Stimulated activated CD4-positive, alpha-beta T cell treated with anti-CD3 and anti-CD28 coated beads, TNF-alpha, amount 100 ng/mL, for 24 hours (primary cell): ENCODE measurements around the gene TMEM213.

ENCODE experiments used
- DNase-seq, 3 experiments: peaks; one replicate each; pipeline ENCODE4 v3.0.0-alpha.2; 2020; ENCODE audit warnings: low read depth in 3 of 3

The TMEM213 gene, protein sequence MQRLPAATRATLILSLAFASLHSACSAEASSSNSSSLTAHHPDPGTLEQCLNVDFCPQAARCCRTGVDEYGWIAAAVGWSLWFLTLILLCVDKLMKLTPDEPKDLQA

DNA sequence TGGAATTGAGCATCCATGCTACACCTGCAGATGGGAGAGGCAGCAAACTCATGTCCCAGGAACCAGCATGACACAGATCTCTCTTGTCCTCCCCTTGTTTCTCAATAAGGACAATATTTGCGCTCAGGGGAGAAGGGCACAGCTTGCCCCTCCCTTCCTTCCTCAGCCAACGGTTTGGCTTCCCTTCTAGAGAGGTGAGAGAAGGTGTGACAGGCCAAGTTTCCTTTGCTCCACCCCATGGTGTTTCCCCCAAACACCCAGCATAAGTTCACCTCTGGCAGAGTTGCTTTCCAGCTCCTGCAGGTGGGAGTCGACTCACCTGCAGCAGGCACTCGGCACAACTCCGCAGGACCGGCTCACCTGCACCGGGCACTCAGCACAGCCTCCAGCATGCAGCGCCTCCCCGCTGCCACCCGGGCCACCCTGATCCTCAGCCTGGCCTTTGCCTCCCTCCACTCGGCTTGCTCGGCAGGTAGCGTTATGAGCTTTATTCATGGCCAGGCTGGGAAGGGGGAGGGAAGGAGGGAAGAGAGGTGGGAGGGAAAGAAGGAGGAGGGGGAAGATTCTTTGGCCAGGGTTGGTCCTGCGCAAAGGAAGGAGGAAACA lies at the start of gene TMEM213, which contains the start of gene ATP6V0A4:
TSS of gene TMEM213 (plus strand) at position 280 of the 606 bp plus-strand sequence. CDS start at position 391, 111 bp downstream.
TSS of gene ATP6V0A4 (minus strand) at position 482 of the 606 bp plus-strand sequence. CDS start 26,949 bp downstream, outside the sequence.
- DNase-seq = no peak

DNA sequence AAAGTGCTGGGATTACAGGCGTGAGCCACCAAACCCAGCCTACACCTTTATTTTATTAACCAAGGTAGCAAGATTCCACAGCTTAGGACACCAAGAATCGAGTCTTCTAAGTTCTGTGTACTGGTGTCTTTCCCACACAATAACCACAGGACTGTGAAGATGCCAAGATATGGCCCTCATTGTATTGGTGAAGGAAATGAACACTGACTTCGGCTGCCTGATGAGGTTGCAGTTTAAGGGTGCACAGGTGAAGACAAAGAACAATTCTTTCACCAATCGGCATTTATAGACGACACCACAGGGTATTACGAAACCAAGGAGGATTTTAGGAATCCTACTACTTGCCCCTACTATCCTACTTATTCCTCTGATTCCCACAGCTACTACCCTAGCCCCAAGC lies 49.1 kb upstream of the TMEM213 start:
- DNase-seq = no peak

DNA sequence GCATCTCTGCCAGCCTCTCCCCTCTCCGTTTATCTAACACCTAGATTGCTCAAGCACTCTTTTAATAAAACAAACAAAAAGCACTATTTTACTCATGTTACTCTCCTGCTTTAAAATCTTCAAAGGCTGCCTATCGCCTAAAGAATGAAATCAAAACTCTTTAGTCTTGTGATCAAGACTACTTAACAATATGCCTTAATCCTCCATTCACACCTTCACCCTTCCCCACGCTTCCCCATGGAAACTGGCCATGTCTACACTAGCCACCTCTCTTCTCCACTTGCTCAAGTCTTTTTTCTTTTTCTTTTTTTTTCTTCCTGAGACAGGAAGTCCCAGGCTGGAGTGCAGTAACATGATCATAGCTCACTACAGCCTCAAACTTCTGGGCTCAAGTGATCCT lies 47.8 kb upstream of the TMEM213 start:
- no peak for DNase-seq

DNA sequence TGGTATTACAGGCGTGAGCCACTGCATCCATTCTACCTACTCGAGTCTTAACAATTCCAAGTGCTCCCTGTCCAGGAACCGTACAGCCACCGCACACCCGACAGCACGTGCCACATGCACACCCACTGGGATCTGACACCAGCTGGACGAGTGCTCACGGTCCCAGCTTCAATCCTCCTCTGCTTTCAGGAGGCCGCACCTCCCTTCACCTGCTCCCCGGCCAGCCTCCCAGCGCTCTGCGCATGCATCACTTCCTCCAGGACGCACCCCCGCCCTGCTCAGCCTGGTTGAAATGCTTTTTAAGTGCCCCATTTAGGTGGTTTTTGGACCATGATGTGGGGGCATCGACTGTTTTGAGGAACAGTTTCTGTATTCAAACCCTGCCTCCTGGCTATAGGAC lies 47.3 kb upstream of the TMEM213 start:
- no peak for DNase-seq

DNA sequence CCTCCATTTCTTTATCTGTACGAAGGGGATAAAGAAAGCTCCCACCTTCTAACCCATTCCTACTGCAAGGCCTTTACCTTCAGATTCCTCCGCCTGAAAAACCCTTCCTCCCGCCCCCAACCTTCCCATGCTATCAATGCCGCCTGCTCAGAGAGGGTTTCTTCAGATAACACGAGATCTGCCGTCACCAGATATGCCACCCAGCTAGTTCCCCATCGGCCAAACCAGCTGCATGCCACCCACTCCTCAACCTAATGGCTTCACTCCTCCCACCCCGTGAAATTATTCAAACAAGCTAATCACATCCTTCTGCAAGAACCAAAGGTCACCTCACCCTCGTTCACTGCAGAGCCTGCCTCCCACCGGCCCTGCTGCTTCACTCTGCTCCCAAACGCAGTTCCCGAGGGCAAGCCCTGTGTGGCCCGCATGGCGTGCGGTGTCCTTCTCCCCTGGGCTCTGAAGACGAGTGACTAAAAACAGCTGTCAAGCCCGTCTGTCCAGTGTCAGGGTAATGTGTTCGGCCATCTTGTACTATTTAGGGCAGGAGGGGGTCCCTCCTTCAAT lies 46.8 kb upstream of the TMEM213 start:
- DNase-seq = no peak

DNA sequence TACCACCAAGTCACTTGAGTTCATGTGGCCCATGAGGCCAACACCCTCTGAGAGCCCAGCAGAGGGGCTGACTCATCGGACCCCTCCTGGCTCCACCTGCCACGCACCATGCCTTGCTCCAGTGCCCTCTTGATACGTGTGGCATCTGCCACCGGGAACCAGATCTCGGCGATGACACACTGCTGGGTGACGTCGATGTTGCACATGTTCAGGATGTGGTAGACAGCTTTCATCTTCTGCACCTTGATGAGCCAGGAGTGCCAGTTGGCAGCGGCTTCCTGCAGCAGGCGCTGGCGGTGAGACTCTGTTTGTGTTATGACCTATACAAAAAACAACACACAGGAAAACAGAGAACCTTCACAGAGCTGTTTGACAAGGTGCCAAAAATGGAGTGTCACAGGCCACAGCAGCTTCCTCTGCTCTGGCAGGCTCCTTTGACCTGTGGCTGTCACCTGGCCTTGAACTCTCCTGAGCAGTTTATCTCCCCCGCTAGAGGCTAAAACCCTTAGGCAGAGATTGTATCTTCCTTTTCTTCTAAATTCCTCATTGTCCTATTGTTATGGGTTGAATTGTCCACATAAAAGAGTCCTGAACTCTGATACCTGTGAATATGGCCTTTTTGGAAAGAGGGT lies 45.2 kb upstream of the TMEM213 start:
- DNase-seq = peak; percentile 70 to 85 (median 71)

DNA sequence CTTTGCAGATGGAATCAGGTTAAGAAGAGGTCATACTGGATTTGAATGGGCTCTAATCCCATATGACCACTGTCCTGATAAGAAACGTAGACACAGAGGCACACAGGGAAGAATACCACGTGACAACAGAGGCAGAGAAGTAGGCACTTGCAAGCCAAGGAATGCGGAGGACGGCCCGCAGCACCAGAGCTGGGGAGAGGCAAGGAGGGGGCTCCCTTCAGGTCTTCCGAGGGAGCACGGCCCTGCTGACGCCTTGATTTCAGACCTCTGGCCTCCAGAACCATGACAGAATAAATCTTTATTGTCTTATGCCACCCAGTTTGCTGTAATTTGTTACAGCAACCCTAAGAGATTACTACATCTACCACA lies 44.7 kb upstream of the TMEM213 start:
- no peak for DNase-seq

DNA sequence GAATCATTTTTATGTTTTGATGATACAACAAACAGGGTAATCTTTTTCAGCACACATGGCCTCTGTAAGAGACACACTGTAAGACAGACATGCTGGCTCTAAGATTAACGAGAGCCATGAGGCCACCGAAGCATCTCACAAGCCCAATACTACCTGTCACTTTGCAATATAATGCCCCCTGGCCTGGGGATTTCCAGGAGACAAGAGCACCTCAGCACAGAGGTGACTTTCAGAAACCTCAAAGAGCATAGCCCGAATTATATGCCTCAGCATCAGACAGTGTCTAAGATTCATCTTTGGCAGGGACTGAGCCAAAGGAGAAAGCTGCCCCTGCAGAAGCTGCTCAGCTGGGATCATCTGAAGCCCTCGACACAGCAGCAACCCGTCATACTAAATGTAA lies 44.2 kb upstream of the TMEM213 start:
- DNase-seq = no peak

DNA sequence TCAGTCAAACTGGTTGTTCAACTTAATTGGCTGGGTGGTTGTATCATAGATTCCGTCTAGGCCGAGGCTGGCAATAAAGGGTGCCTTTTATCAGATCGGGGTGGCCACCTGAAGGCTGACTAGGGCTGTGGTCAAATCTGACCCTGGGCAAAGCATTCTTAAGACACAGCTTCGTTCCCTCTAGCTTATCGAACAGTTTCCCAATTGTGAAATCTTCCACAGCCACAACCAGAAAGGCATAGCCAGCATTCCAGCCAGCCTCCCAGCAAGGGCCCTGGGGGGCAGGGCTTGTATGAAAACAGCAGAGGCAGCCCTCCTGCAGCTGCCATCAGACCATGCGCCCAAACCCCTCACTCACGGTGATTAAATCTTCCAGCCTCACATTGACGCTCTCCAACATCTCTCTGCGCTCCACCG lies 42.5 kb upstream of the TMEM213 start:
- no peak for DNase-seq

DNA sequence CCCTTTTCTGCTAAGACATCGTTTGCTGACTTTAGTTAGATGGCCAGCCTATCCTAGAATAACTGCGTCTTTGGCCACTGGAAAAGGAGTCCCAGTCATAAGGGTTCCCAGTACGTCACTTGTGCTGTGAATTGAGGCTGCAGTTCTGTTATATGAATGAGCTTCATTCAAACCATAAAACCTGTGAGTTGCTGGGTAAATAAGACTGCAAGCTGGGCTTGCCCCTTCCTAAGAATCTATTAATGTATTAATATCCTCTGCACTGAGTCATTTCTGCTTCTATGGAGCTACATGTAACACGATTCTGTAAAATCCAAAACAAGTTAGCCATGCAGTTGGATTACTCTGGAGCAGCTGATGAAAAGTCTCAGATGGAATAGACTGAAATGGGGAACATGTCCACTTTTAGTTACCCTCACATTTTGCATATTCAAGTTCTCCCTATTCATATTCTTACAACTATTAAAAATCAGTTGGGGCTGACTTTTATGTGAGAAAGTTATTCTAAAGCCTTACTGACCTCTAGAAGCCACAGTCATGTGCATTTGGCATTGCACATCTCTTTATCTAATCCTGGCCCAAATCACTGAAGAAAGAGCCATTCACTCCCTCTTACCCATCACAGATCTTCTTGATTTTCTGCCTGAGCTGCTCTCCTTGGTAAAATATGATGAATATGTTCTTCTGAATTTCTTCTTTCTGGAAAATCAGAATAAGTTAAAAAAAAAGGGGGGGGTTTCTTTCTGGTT lies 41.8 kb upstream of the TMEM213 start:
- DNase-seq = no peak

DNA sequence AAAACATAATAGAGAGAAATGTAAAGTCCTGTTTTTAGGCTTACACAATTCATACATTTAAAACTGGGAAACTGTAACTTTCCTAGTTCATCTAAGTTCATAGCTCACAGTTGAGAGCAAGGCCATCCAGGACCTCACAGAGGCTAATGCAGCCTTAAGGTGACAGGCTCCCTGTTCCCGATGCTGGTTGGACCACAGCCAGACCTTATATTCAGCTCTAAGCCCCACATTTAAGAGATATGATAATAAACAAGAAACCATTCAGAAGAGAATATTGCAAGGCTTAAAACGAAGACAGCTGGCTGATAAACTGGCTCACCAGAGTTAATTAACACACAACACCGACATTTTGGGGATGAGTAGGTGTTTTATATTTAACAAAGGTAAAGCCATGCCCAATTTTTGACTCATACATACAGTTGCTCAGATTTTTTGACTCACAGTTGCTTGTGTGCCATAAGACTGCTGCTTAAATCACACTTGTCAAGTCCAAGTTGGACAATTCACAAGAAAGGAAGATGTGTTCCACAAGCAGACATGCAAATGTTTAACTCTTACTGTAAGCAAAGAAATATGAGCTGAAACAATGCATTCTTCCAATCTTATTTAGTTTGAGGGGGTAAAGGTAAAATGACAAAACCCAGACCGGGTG lies 41.1 kb upstream of the TMEM213 start:
- no peak for DNase-seq

DNA sequence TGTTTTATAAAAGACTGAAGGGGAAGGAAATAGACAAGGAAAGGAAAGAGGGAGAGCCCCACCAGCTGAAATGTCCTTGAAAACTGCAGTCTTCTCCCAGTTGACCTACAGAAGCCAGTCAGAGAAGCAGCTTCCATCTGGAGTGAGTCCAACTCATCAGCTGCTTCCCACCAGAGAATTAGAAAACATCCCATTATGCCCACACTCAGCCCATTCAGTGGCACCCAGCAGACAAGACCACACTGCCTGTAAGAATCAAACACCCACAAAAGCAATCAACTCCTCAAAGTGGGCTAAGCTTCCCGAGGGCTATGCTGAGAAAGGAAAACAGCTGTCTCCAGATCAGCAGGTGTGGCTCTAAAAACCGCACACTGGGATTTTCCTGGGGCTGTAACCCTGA lies 29.6 kb upstream of the TMEM213 start:
- DNase-seq = no peak

DNA sequence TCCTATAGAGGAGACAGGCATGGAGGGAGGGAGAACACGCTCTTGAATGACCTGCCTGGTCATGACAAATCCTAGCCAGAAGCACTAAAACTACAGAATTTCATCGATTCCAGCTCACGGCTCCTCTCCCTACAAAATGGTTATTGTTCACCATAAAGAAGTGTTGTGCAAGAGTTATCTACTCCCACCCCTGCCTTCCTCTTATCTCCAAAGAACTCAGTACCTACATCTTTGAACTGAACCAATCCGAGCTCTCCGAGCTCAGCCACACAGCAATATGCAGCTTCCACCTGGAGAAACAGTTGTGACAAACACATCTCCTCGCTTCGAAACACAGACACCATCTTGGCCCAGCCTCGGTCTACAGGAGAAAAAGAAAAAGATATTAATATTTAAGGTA lies 26.9 kb upstream of the TMEM213 start:
- DNase-seq = no peak

DNA sequence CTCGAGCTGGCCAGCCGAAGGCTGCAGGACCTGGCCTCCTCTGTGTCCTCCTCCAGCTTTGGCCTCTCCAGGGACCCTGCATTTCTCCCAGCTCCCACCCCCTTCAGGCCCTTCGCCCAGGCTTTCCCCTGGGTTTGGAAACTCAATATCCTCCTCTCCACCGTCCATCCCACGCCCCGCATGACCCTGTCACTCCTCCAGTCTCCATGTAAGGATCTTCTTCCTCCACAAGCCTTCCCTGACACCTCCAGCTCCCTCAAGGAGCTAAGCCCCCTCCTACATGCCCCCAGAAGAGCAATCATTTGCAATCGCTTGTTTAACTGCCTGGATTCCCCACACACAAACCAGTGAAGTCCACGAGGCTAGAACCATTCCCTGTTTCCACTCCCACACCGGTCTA lies 24.6 kb upstream of the TMEM213 start:
- DNase-seq = no peak

DNA sequence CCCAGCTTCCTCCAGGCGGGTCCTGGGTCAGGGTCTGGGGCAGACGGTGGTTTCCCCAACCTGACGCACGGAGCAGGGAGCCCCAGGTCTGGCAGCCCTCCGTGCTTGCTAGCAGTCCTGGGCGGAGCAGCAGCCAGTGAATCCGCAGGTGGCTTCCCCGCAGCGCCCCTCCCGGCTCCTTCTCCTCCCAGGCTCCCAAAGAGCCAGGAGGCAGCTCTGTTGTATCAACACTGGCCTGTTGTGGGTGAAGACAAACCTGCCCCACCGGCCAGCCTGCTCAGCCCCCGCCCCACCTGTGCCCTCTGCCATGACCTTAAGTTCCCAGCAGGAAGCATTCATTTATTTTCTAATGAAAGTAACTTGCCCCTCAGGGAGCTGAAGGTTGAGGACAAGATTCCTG lies 24.0 kb upstream of the TMEM213 start:
- no peak for DNase-seq

DNA sequence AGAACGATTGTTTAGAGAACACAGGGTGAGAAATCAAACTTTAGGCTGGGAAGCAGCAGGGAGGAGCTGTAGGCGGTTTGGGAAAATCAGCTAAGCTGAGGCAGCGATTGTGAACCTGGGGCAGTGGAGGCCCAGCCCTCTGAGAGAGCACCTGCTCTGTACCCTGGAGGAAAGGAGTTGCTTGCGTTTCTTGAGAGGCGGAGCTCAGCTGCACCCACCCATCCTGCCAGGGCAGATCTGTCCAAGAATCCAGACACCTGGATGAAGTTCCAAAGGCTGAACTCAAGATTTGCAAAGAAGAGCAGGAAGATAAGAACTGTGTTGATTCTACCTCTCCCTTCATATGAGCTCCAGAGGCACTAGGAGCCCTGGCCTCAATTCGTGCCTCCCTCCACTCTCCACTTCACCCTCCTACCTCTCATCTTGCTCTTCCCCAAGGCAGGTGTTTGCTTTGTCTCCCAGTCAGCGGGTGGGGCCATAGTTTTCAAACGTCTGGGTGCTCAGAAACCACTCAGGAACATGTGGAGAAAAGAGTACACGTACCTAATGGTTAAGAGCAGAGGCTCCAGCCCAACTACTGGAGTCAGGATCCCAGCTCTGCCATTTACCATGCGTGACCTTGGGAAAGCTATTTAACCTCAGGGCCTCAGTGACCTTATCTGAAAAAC lies 21.5 kb upstream of the TMEM213 start:
- no peak for DNase-seq

DNA sequence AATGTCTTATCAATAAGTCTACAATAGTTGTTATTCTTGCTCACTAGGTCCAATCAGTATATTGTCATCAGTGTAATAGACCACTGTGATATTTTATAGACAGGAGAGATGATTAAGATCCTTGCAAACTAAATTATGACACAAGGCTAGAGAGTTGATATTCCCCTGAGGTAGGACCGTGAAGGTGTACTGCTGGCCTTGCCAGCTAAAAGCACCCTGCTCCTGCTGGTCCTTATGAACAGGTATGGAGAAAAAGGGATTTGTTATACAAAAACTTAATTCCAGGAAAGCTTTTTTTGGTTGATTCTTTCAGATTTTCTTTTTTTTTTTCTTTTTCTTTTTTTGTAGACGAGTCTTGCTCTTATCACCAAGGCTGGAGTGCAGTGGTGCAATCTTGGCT lies 16.8 kb upstream of the TMEM213 start:
- no peak for DNase-seq

DNA sequence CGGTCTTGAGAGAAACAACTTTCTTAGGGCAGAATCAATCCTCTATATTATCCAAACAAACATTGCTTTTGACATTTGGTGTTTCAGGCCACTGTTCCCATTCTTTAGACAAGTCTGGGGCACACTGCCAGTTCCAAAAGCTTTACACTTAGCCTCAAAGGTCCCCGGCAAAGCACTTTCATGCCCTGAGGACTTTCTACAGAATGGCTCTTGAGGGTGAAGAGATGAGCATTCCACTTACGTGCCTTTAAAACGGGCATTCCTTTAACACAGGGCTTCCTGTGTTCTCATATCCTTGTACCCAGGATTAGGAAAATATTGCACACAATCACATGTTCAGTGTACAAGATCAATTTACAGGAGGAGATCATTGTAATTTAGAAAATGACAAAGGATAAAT lies 13.1 kb upstream of the TMEM213 start:
- DNase-seq = no peak

DNA sequence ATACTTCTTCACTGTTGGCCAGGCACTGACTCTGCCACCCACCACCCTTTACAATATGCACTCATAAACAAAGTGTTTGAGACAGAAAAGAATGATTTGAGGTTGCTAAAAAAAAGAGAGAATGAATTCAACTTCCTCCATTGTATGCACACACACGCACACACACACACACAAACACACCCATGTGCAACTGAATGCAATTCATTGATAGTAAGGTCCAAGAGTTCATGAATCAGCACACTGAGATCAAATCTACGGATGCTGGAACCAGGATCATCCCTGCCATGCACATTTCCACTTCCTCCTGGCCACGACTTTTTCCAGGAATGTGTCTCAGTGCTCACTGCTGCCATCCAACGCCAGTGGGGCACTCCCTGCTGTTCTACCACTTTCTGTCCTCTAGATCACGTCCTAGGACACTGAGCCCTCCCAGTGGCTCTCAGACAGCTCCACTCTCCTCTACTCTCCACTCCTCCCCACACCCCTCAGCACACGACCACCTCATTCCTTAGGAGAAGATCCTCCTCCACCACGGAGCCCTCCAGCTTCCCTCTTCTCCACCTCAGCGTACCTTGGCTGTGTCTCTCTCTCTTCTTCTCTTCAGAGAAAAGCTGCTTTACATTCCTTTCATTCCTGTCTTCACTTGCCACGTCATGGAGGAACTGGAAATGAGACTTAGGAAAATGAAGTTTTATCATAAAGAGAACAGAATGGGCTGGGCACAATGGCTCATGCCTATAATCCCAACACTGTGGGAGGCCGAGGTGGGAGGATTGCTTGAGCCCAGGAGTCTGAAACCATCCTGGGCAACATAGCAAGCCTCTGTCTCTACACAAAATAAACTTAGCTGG lies 12.0 kb upstream of the TMEM213 start:
- DNase-seq = no peak

DNA sequence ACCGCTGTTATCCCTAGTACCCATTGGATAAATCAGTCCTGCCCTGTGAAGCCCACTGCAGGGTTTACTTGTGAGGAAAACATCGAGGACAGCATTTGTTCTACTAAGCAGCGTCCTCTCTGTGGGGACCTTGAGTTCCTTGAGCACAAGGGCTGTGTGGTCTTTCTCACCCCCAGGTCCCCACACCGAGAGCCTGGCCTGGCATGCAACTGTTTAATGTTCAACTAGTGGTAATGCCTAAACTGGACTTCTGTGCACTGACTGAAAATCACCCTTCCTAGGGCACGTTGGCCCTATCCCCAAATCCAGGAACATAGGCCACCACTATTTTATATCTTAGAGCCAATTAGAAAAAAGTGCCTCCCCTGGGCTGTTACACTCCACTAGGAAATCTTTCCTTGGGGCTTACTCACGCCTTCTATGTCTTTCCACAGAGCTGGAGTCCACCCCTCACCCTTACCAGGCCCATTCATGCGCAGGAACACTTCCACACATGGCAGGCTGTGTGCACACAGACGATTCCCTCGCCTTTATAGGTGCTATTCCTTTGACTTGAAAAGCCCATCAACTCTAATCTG lies 1.7 kb upstream of the TMEM213 start:
- DNase-seq = no peak
